Fibroblast of the aortic adventitia (primary cell): ENCODE data around the gene CACNA1H. TPM values are rescaled to one million over a fixed set of nuclear protein-coding genes. Genes with fewer than 3 reads are reported as not detected.

Experiments
- DNase-seq: peaks from one replicate; pipeline ENCODE4 v3.0.0-alpha.2; 2010; ENCODE audit warnings: low read depth
- H3K4me3 ChIP-seq: 2 replicates; pipeline ENCODE4 v1.5.1; 2011; ENCODE audit warnings: low read depth, mild to moderate bottlenecking, control low read depth, low read length, moderate library complexity
- total RNA-seq: library from RNA; depleted of rRNA; stranded (reverse); fragments of >200 nt; gene quantifications from 2 replicates; pipeline ENCODE4 v1.2.3, GENCODE V29; 2012; ENCODE audit warnings: low replicate concordance
- TF ChIP-seq, protein P1 (sequence below): IDR thresholded peaks from 2 replicates; pipeline ENCODE4 v1.5.1; 2011; ENCODE audit warnings: mild to moderate bottlenecking, low read length, control low read depth, inconsistent platforms; ENCODE audit not compliant: insufficient read depth

CACNA1H gene
- total RNA-seq, 1 donor: not detected

DNA sequence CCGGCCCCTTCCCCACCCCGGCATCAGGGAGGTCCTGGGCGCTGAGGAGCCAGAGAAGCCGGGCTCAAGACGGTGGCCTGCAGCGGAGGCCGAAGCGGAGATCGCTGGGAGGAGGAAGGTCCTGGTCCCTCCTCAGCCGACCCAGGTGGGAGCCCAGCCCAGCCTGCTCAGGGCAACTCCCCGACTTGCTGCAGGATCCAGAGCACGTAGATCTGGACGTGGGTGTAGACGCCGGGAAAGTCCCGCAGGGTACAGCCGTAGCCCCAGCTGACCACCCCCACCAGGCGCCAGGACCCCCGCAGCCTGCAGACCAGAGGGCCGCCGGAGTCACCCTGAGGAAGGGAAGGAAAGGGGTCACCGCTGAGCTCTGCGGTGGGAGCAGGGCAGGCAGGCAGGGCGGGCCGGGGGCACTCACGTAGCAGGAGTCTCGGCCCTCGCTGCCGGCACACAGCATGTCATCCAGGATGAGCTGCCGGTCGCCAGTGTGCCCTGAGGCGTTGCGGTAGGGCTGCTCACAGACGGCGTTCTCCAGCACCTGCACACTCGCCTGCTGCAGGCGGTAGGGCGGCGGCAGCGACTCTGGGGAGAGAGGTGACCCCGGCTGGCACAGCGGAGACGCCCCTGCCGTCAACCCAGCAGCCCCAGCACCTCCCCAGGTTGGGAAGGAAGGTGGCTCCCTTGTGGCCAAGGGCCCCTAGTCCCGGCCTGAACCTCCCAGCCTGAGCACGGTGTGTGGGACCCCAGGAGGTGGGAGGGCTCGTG is 108.4 kb downstream of the CACNA1H start:
- TF ChIP-seq, protein P1, sequence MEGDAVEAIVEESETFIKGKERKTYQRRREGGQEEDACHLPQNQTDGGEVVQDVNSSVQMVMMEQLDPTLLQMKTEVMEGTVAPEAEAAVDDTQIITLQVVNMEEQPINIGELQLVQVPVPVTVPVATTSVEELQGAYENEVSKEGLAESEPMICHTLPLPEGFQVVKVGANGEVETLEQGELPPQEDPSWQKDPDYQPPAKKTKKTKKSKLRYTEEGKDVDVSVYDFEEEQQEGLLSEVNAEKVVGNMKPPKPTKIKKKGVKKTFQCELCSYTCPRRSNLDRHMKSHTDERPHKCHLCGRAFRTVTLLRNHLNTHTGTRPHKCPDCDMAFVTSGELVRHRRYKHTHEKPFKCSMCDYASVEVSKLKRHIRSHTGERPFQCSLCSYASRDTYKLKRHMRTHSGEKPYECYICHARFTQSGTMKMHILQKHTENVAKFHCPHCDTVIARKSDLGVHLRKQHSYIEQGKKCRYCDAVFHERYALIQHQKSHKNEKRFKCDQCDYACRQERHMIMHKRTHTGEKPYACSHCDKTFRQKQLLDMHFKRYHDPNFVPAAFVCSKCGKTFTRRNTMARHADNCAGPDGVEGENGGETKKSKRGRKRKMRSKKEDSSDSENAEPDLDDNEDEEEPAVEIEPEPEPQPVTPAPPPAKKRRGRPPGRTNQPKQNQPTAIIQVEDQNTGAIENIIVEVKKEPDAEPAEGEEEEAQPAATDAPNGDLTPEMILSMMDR: no peak
- no peak for DNase-seq
- no peak overlapping the region for H3K4me3 ChIP-seq

GRCh38 chr16:1262210-1262845 is 109.4 kb downstream of the CACNA1H start:
- TF ChIP-seq, protein P1: no peak
- no peak for DNase-seq
- H3K4me3 ChIP-seq: no peak overlapping the region

DNA sequence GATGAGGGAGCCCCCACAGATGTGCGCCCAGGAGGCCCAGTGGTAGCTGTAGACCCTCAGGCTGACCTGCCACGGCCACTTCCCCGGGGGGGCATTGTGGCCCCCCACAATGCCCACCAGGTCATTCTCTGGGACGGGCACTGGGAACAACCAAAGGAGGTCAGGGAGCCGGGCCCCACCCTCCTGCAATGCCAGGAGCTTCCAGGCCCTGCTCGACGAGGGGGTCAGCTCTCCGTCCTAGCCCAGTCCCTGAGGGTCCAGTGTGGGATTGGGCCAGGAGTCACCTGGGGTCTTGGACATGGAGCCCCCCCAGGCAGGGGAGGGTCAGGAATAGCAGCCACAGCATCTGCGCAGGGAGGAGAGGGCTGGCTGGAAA is 109.9 kb downstream of the CACNA1H start:
- TF ChIP-seq, protein P1: no peak
- no peak overlapping the region for H3K4me3 ChIP-seq
- DNase-seq: no peak

DNA sequence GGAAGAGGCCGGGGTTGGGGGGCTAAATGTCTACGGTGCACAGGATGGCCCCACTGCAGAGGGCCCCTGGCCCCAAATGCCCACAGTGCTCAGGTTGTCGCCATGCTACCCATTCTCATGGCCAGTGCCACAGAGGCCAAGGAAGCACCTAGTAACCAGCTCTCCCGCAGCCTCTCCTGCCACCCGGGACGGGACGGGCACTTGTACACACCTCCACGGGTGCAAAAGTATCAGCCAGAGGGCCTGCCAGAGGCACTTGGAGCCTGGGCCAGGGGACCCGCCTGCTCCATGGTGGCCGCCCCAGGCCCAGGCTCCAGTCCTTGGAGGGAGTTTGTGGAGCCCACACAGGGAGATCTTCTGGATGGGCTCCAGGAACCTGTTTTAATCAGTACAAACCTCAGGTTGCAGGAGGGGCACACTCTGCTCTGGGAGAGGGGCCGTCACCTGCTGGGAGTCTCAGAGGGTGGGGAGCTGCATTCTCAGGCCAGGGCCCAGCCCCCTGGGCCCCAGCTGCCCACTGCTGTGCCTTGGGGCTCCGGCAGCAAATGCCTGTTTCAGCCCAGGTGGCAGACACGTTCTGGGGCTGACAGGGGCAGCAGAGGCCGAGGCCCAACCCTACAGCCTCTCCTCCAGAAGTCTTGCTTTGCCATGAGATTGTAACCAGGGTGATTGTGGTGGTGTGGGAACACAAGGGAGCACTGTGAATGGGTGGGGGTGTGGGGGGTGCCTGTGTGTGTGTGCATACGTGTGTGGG is 110.9 kb downstream of the CACNA1H start:
- TF ChIP-seq, protein P1: no peak
- no peak overlapping the region for H3K4me3 ChIP-seq
- no peak for DNase-seq

DNA sequence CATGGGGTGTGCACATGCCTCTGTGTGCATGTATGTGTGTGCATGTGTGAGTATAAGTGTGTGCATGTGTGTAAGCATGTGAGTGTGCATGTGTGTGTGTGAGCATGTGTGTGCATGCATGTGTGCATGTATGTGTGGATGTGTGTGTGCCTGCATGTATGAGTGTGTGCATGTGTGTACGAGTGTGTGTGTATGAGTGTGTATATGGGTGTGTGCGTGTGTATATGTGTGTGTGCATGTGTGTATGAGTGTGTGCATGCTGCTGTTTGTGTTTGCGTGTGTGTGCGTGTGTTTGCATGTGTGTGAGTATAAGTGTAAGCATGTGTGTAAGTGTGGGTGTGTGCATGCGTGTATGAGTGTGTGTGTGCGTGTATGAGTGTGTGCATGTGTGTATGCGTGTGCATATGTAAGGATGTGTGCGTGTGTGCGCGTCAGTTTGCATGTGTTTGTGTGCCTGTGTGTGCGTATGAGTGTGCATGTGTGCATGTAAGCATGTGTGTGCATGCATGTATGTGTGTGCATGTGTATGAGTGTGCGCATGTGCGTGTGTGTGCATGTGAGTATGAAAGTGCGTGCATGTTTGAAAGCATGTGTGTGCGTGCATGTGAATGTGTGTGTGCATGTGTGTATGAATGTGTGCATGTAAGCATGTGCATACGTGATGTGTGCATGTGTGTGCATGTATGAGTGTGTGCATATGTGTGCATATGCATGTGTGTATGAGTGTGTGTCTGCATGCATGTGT is 111.6 kb downstream of the CACNA1H start:
- no peak for DNase-seq
- TF ChIP-seq, protein P1: no peak
- H3K4me3 ChIP-seq: no peak overlapping the region

DNA sequence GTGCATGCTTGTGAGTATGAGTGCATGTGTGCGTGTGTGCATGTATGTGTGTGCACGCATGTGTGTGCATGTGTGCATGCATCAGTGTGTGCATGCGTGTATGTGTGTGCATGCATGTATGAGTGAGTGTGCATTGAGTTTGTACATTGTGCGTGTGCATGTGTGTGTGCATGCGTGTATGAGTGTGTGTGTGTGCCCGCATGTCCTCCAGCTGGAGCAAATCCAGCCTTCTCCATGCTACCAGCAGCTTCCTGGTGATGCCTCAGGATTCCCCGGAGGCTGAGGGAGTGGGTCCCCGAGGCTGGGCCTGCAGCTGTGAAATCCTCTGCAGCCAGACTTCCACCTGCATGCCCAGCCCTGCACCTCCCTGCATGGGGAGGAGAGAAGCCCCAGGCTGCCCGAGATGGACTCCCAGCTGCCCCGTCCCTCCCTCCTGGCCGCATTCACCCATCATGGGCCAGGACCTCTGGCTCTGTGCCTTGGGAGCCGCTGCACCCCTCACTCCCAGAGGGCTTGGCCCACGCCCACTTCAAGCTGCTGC is 112.3 kb downstream of the CACNA1H start:
- no peak overlapping the region for H3K4me3 ChIP-seq
- no peak for DNase-seq
- TF ChIP-seq, protein P1: no peak
